AG04449 (cell line): ENCODE data around the gene TOMM70.
"Not testable (repeated sequence)": the region's sequence is repeated elsewhere in the genome, so short reads cannot be mapped to it uniquely, and the experiment has no call there.

Experiments
- CTCF ChIA-PET: fragments of 350-600 bp; formaldehyde crosslinking; extraction: SDS; loops from one replicate; lab custom pipeline; 2021; ENCODE audit warnings: antibody characterized with exemption; lab: Yijun Ruan, JAX
- POLR2A ChIA-PET: fragments of 400-600, 350-600 bp; formaldehyde crosslinking; extraction: SDS; loops from one replicate; lab custom pipeline; 2020; ENCODE audit warnings: antibody characterized with exemption, inconsistent platforms; lab: Yijun Ruan, JAX
- DNase-seq: peaks from one replicate; pipeline ENCODE4 v3.0.0-alpha.2; 2010; ENCODE audit warnings: low read depth, low spot score
- H3K4me3 ChIP-seq: 2 replicates; pipeline ENCODE4 v1.5.1; 2011; ENCODE audit warnings: low read depth, mild to moderate bottlenecking, control low read depth, low read length
- TF ChIP-seq, protein P1 (sequence below): IDR thresholded peaks from one replicate; pipeline ENCODE4 v1.5.1; 2011; ENCODE audit warnings: mild to moderate bottlenecking, moderate library complexity, low read length, control low read depth, inconsistent platforms; ENCODE audit not compliant: insufficient read depth; ENCODE audit errors: missing control alignments

Gene TOMM70

DNA sequence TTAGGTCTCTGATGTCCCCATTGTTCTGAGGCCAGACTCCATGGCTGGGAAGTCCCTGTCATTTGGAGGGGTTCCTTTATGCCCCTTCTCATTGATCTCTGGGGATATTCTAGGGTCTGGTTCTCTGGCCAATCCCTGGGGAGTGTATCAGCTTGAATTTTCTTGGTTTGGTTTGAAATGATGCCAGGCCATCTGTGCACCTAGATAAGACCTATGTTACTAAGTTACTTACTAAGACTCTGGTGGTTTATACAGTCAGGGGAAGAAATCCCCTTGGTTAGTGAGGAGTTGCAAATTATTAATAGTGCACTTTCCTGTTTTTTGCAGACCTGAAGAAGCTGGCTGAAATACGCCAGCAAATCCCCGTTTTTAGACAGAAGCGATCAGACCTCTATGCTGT lies 46.0 kb downstream of the TOMM70 start:
- H3K4me3 ChIP-seq, result no peak overlapping the region
- ChIA-PET CTCF (interaction anchor here (0.9 to 1.1 kb wide), 2 partner anchors 11 to 20 kb away, joined by 3 read pairs; no protein-coding TSS in a partner anchor), POLR2A (interaction anchor here (1.1 kb wide), 1 partner anchor 9 kb away, joined by 4 read pairs; no protein-coding TSS in a partner anchor)
- TF ChIP-seq, protein P1, sequence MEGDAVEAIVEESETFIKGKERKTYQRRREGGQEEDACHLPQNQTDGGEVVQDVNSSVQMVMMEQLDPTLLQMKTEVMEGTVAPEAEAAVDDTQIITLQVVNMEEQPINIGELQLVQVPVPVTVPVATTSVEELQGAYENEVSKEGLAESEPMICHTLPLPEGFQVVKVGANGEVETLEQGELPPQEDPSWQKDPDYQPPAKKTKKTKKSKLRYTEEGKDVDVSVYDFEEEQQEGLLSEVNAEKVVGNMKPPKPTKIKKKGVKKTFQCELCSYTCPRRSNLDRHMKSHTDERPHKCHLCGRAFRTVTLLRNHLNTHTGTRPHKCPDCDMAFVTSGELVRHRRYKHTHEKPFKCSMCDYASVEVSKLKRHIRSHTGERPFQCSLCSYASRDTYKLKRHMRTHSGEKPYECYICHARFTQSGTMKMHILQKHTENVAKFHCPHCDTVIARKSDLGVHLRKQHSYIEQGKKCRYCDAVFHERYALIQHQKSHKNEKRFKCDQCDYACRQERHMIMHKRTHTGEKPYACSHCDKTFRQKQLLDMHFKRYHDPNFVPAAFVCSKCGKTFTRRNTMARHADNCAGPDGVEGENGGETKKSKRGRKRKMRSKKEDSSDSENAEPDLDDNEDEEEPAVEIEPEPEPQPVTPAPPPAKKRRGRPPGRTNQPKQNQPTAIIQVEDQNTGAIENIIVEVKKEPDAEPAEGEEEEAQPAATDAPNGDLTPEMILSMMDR, result no peak
- DNase-seq, result no peak

DNA sequence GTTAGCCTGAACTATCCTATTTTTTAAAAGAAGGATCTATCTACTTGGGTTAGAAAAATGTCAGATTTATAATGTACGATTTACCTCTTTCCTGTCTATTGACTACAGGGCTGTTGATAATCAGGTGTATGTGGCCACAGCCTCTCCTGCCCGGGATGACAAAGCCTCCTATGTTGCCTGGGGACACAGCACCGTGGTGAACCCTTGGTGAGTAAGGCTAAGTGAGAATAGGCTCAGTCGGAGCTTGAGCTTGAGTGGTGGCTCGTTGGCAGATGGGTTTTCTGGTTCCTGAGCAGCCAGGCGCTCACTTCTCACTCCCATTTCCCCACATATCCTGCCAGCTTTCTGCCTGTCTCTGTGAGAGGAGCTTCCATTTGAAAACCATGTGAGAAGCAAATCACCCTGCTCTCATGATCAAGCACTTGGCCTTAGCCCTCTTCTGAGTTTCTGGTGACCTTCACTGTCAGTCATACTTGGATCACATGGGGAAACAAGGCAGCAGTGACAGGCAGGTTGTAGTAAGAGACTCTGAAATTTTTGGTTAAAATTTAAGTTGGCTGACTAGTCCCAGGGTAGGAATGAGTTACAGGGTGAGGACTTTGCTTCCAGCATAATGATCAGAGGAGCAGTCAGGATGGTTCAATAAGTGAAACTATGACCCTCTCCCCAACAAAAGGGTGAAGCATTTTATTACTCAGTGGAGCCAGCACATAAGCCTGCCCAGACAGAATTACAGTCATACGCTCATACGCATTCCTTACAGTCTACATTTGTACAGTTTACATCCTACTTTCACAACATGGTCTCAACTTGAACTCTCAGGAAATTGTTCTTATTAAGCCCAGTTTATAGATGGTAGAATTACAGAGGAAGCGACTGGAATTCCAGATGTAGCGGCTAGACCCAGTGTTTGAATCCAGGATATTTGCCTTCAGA lies 48.3 kb downstream of the TOMM70 start:
- H3K4me3 ChIP-seq, result no peak overlapping the region
- ChIA-PET POLR2A (no interaction called here), CTCF (no interaction called here)
- DNase-seq, result peak; percentile 60
- TF ChIP-seq, protein P1, result no peak

DNA sequence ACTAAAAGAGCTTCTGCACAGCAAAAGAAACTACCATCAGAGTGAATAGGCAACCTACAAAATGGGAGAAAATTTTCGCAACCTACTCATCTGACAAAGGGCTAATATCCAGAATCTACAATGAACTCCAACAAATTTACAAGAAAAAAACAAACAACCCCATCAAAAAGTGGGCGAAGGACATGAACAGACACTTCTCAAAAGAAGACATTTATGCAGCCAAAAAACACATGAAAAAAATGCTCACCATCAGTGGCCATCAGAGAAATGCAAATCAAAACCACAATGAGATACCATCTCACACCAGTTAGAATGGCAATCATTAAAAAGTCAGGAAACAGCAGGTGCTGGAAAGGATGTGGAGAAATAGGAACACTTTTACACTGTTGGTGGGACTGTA lies 49.1 kb downstream of the TOMM70 start:
- H3K4me3 ChIP-seq, CTCF ChIA-PET, DNase-seq, POLR2A ChIA-PET: not testable (repeated sequence)

DNA sequence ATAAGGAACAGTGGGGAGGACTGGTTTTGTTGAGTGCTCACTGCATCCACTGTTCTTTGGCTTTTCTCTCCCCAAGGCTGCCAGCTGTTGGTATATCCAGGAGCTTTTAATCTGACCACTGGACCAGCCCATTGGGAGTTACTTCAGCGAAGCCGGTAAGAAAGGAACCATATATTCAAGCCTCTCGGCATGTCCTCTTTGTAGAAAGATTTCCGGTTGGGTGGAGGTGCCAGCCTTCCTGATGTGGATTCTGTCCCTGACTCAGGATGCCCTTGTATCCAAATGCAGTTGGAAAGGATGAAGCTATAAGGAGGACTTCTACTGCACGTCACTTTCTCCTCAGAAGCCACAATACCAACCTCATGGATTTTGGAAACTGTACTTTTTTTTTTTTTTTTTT lies 52.2 kb downstream of the TOMM70 start:
- ChIA-PET CTCF (interaction anchor here (1.1 kb wide), 1 partner anchor 13 kb away, joined by 4 read pairs; no protein-coding TSS in a partner anchor), POLR2A (no interaction called here)
- H3K4me3 ChIP-seq, result no peak overlapping the region
- TF ChIP-seq, protein P1, result no peak
- no peak for DNase-seq

DNA sequence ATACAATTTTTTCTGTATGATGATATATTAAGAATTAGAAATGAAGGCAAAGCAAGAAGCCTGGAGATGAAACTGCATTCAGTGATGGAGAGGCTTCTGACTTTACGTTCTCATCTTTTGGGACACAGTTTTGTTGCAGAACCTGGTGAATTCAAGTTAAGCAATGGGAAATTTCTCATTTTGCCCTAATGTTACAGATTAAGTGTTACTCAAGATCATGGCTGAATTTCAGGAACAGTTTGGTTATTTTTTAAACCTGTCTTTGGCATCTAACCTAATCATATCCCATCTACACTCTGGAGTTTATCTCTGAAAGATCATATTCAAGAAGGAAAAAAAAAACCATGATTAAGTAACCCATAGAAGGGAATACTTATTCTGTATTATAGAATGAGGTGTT lies 60.4 kb downstream of the TOMM70 start:
- TF ChIP-seq, protein P1, result no peak
- CTCF ChIA-PET, result no interaction called here
- DNase-seq, result no peak
- POLR2A ChIA-PET, result no interaction called here
- no peak overlapping the region for H3K4me3 ChIP-seq

DNA sequence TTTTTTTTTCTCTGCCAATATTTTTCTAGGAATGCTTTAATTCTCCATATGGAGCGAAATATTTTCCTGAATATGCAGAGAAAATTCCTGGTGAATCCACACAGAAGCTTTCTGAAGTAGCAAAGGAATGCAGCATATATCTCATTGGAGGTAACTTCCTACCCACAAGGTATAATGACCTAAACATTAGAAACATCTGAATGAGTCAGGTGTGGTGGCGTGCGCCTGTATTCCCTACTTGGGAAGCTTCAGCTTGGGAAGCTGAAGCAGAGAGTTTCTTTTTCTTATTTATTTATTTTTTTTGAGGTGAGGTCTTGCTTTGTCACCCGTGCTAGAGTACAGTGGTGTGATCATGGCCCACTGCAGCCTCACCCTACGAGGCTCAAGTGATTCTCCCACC lies 61.1 kb downstream of the TOMM70 start:
- no peak overlapping the region for H3K4me3 ChIP-seq
- CTCF ChIA-PET, result interaction anchor here (1.1 kb wide), 1 partner anchor 24 kb away, joined by 4 read pairs; no protein-coding TSS in a partner anchor
- DNase-seq, result no peak
- POLR2A ChIA-PET, result no interaction called here
- TF ChIP-seq, protein P1, result no peak
